ENCODE data around the gene HOXA3. TPM values are rescaled to one million over a fixed set of nuclear protein-coding genes. Genes with fewer than 3 reads are reported as not detected.

Gene HOXA3
- total RNA-seq, 4 donors from 2014 or later = 3.4 to 3.9 (median 3.6) TPM

GRCh38 chr7:27182861-27183681, 30.7 kb upstream of the HOXA3 start:
- TF ChIP-seq, protein P1, sequence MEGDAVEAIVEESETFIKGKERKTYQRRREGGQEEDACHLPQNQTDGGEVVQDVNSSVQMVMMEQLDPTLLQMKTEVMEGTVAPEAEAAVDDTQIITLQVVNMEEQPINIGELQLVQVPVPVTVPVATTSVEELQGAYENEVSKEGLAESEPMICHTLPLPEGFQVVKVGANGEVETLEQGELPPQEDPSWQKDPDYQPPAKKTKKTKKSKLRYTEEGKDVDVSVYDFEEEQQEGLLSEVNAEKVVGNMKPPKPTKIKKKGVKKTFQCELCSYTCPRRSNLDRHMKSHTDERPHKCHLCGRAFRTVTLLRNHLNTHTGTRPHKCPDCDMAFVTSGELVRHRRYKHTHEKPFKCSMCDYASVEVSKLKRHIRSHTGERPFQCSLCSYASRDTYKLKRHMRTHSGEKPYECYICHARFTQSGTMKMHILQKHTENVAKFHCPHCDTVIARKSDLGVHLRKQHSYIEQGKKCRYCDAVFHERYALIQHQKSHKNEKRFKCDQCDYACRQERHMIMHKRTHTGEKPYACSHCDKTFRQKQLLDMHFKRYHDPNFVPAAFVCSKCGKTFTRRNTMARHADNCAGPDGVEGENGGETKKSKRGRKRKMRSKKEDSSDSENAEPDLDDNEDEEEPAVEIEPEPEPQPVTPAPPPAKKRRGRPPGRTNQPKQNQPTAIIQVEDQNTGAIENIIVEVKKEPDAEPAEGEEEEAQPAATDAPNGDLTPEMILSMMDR (IDR thresholded peaks at IDR 0.05; ENCODE audit: low read depth) = no peak

GRCh38 chr7:27182285-27182841, 30.0 kb upstream of the HOXA3 start:
- TF ChIP-seq, protein P1 (IDR thresholded peaks at IDR 0.05; ENCODE audit: low read depth) = no peak

DNA sequence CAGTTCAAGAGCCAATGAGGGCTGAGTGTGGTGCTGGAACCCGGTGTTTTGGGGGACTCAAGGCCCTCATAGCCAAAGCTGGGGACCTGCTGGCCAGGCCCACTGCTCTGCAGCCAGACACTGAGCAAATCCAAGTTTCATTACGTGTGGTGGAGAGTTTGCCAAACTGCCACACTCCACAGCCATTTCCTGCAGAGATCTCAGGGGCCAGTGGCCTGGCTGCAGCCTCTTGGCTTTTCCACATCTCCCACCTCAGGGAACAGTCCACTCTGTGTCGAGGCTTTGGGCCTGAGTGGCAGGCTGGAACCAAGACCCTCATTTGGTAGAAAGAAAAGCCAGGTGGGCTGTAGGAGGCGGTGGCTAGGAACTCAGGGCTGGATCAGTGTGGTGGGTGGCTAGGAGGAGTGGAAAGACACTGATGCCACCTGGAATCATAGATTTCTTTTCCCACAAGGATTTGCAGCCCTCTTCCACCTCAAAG, 29.5 kb upstream of the HOXA3 start:
- TF ChIP-seq, protein P1 (IDR thresholded peaks at IDR 0.05; ENCODE audit: low read depth) = no peak

DNA sequence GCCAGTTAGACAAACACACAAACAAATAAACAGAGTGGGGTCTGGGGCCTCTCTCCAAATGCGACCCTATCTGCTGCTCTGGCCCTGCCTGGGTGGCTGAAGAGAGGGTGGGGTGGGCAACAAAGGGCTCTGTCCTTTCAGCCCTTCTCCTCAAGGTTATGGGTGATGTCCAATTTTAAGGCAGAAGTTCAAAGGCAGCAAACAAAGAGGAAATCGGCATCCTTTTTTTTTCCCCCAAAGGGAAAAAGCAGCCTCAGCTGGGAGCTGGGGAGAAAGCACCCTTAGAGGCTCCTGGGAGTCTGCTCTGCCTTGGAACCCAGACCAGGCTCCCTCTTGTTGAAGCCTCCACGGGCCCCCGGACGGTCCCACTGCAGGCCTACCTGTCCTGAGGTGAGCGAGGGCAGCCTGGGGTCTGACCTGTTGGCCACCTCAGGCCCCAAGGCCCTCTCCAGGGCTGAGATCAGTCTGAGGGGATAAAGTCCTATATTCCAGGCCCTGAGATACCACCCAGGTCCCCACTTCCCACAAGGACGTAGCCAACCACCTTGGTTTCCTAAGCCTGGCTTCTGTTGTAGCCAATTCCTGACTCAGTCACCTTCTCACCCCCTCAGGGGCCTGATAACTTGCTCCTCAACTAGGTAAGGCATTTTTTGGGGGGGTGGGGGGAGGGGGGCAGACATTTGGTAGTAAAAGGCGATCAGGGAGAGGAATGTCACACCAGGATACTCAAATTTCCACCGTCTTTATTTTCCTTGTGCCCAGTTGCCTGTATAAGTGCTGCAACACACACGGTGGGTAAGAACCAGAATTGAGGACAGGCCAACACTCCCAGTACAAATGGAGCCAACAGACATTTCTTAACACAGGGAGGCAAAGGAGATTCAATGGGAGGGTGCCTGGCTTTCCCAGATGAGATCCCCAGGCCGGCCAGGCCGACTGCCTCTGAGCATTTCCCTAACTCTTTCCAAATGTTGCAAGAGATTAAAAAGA, 28.3 kb upstream of the HOXA3 start:
- TF ChIP-seq, protein P1 (IDR thresholded peaks at IDR 0.05; ENCODE audit: low read depth) = no peak

GRCh38 chr7:27179503-27180430, 27.4 kb upstream of the HOXA3 start:
- TF ChIP-seq, protein P1 (IDR thresholded peaks at IDR 0.05; ENCODE audit: low read depth) = no peak

DNA sequence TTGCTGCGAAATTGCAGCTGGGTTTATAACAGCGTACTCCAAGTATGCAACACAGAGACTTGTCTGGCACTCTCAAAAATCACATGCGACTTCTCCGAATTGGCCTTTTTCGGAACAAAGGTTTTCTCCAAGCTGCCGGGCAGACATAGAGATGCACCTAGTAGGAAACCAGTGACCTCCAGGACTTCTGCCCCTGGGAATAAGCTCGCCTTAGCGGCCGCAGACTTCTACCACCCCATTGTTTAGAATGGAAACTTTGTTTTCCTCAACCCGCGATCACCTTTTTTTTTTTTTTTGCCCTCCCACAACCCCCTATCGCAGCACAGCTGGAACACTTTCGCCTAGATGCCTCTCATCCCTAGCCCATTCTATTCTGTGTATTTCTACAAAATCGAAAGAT, 26.6 kb upstream of the HOXA3 start:
- TF ChIP-seq, protein P1 (IDR thresholded peaks at IDR 0.05; ENCODE audit: low read depth) = no peak

All from subcutaneous adipose tissue (tissue), 4 donors.